Keratinocyte (primary cell): ENCODE data around the gene POLE. TPM values are rescaled to one million over a fixed set of nuclear protein-coding genes. Genes with fewer than 3 reads are reported as not detected.

ENCODE experiments used
- DNase-seq: peaks from one replicate; pipeline ENCODE4 v3.0.0-alpha.2; 2011; ENCODE audit warnings: low read depth, missing footprints, low spot score
- FAIRE-seq: peaks from 2 replicates; lab custom pipeline; 2011; peaks lifted over from hg19 to GRCh38; lab: Jason Lieb, UNC
- H2AFZ ChIP-seq: 2 replicates; pipeline ENCODE4 v1.6.0; 2012; ENCODE audit warnings: low read length, control low read depth, inconsistent platforms; ENCODE audit not compliant: control insufficient read depth
- H3K27ac ChIP-seq: 2 replicates; pipeline ENCODE4 v1.5.1; 2011; ENCODE audit warnings: low read length; ENCODE audit not compliant: control insufficient read depth, insufficient read depth
- H3K27me3 ChIP-seq: 3 replicates; pipeline ENCODE4 v1.6.0; 2011; ENCODE audit warnings: low read length; ENCODE audit not compliant: control insufficient read depth, insufficient read depth; ENCODE audit errors: extremely low read depth
- H3K36me3 ChIP-seq, 2 experiments: 2 replicates in 1 of 2; 3 replicates in 1 of 2; pipeline ENCODE4 v1.5.1; 2011; ENCODE audit warnings: low read length in 2 of 2, mild to moderate bottlenecking in 1 of 2; ENCODE audit not compliant: control insufficient read depth in 2 of 2, insufficient read depth in 2 of 2; ENCODE audit errors: extremely low read depth in 1 of 2
- H3K4me1 ChIP-seq: 3 replicates; pipeline ENCODE4 v1.5.1; 2011; ENCODE audit warnings: low read length; ENCODE audit not compliant: control insufficient read depth, insufficient read depth; ENCODE audit errors: extremely low read depth
- H3K4me2 ChIP-seq: 3 replicates; pipeline ENCODE4 v1.6.0; 2011; ENCODE audit warnings: low read depth, low read length; ENCODE audit not compliant: control insufficient read depth, insufficient read depth; ENCODE audit errors: extremely low read depth
- H3K4me3 ChIP-seq, 3 experiments: fragments of 200-600 bp in 1 of 3; sonication (generic) in 1 of 3; 2 replicates in 2 of 3; 3 replicates in 1 of 3; pipeline ENCODE4 v1.5.1; 2011 to 2016; ENCODE audit warnings: low read length in 3 of 3, mild to moderate bottlenecking in 3 of 3, control low read depth in 2 of 3, inconsistent platforms in 1 of 3, low read depth in 1 of 3, mixed read lengths in 1 of 3, mixed run types in 1 of 3, moderate library complexity in 1 of 3; ENCODE audit not compliant: control insufficient read depth in 2 of 3, insufficient read depth in 2 of 3; ENCODE audit errors: extremely low read depth in 1 of 3
- H3K79me2 ChIP-seq: 2 replicates; pipeline ENCODE4 v1.6.0; 2012; ENCODE audit warnings: low read length; ENCODE audit not compliant: control insufficient read depth, insufficient read depth
- H3K9ac ChIP-seq: 3 replicates; pipeline ENCODE4 v1.6.0; 2011; ENCODE audit warnings: low read length; ENCODE audit not compliant: control insufficient read depth, insufficient read depth; ENCODE audit errors: extremely low read depth
- H3K9me1 ChIP-seq: 3 replicates; pipeline ENCODE4 v1.6.0; 2011; ENCODE audit warnings: low read length; ENCODE audit not compliant: control insufficient read depth, insufficient read depth; ENCODE audit errors: extremely low read depth
- H3K9me3 ChIP-seq: 2 replicates; pipeline ENCODE4 v1.5.1; 2012; ENCODE audit warnings: low read depth, low read length; ENCODE audit not compliant: control insufficient read depth
- H4K20me1 ChIP-seq: 3 replicates; pipeline ENCODE4 v1.6.0; 2011; ENCODE audit warnings: low read length; ENCODE audit not compliant: control insufficient read depth, insufficient read depth; ENCODE audit errors: extremely low read depth
- CTCF ChIP-seq, 3 experiments: IDR thresholded peaks in 1 of 3; conservative IDR thresholded peaks in 1 of 3; optimal IDR thresholded peaks in 1 of 3; 2 replicates in 2 of 3; 3 replicates in 1 of 3; pipeline versions ENCODE3 to v1.5.1; 2011; ENCODE audit warnings: low read length in 3 of 3, mild to moderate bottlenecking in 3 of 3, moderate library complexity in 2 of 3, control low read depth in 1 of 3, inconsistent platforms in 1 of 3; ENCODE audit not compliant: insufficient read depth in 2 of 3; ENCODE audit errors: extremely low read depth in 1 of 3
- EZH2 ChIP-seq: IDR thresholded peaks from one replicate; pipeline ENCODE4 v1.6.1; 2012; ENCODE audit warnings: inconsistent platforms, mild to moderate bottlenecking, low read length, moderate library complexity
- dilution Hi-C: fragments of 300-500 bp; cut with MboI; formaldehyde crosslinking; loops from one replicate; pipeline ENCODE4 v1.7.0; 2020; ENCODE audit warnings: low sequenced_read_pairs; ENCODE audit not compliant: extremely low pct_ligation_motif_present
- polyA plus RNA-seq, 5 experiments: library from polyadenylated mRNA; depleted of rRNA in 3 of 5; stranded (reverse) in 3 of 5; stranded (forward) in 1 of 5; unstranded in 1 of 5; fragments of >200 nt; gene quantifications; 1 replicate in 1 of 5; 2 replicates in 3 of 5; 3 replicates in 1 of 5; pipeline versions ENCODE4 v1.2.1 to v1.2.3, GENCODE V29; 2011 to 2012; ENCODE audit warnings: missing spikeins in 2 of 5, low read depth in 1 of 5, low replicate concordance in 1 of 5

Gene POLE
- polyA plus RNA-seq, 1 donor (not counting 4 experiments of a cell fraction or from before 2014, with no cell fraction given): 14.8 TPM

GRCh38 chr12:132582582-132583410 is 104.3 kb downstream of the POLE start:
- H2AFZ ChIP-seq: no peak overlapping the region
- no peak overlapping the region for H3K4me2 ChIP-seq
- H3K4me3 ChIP-seq: no peak overlapping the region
- H3K27me3 ChIP-seq: no peaks in the 10 kb centered on the region
- no peaks in the 10 kb centered on the region for H3K79me2 ChIP-seq
- no peaks in the 10 kb centered on the region for H3K9me1 ChIP-seq
- H3K36me3 ChIP-seq: peaks cover 2 to 9% of the 10 kb centered on the region in 2 experiments
- H3K9me3 ChIP-seq: no peaks in the 10 kb centered on the region
- DNase-seq: no peak
- H3K27ac ChIP-seq: no peak overlapping the region
- TF ChIP-seq CTCF (optimal IDR thresholded peaks at IDR 0.05 in 1 of 3, IDR thresholded peaks at IDR 0.05 in 1 of 3, conservative IDR thresholded peaks at IDR 0.05 in 1 of 3; ENCODE audit: extremely low read depth in 1 of 3, insufficient read depth in 2 of 3, low read length in 3 of 3) (no peak), EZH2 (no peak)
- no peaks in the 10 kb centered on the region for H3K4me1 ChIP-seq
- no peaks in the 10 kb centered on the region for H4K20me1 ChIP-seq
- H3K9ac ChIP-seq: no peak overlapping the region
- FAIRE-seq: no peak
- dilution Hi-C loops: no loop called here

- no peaks in the 10 kb centered on the region for H4K20me1 ChIP-seq
- no peak overlapping the region for H3K4me3 ChIP-seq
- H3K36me3 ChIP-seq: peaks cover 4 to 11% of the 10 kb centered on the region in 2 experiments
- dilution Hi-C loops: no loop called here
- no peak overlapping the region for H3K9ac ChIP-seq
- H3K4me1 ChIP-seq: no peaks in the 10 kb centered on the region
- H3K79me2 ChIP-seq: no peaks in the 10 kb centered on the region
- no peak overlapping the region for H2AFZ ChIP-seq
- FAIRE-seq: no peak
- H3K9me1 ChIP-seq: no peaks in the 10 kb centered on the region
- H3K4me2 ChIP-seq: no peak overlapping the region
- H3K27ac ChIP-seq: no peak overlapping the region
- no peak for TF ChIP-seq CTCF (optimal IDR thresholded peaks at IDR 0.05 in 1 of 3, IDR thresholded peaks at IDR 0.05 in 1 of 3, conservative IDR thresholded peaks at IDR 0.05 in 1 of 3; ENCODE audit: extremely low read depth in 1 of 3, insufficient read depth in 2 of 3, low read length in 3 of 3)
- no peak for TF ChIP-seq EZH2
- no peak for DNase-seq
- H3K27me3 ChIP-seq: no peaks in the 10 kb centered on the region
- no peaks in the 10 kb centered on the region for H3K9me3 ChIP-seq
These were observed 105.1 kb downstream of the POLE start for GRCh38 chr12:132582058-132582420.
